Measurements from ENCODE around the gene DRC7. TPM values are rescaled to one million over a fixed set of nuclear protein-coding genes. Genes with fewer than 3 reads are reported as not detected.

DRC7 gene
- total and polyA plus RNA-seq, 10 donors = 0.03 to 2.1 (median 0.15) TPM; not detected in 4

DNA sequence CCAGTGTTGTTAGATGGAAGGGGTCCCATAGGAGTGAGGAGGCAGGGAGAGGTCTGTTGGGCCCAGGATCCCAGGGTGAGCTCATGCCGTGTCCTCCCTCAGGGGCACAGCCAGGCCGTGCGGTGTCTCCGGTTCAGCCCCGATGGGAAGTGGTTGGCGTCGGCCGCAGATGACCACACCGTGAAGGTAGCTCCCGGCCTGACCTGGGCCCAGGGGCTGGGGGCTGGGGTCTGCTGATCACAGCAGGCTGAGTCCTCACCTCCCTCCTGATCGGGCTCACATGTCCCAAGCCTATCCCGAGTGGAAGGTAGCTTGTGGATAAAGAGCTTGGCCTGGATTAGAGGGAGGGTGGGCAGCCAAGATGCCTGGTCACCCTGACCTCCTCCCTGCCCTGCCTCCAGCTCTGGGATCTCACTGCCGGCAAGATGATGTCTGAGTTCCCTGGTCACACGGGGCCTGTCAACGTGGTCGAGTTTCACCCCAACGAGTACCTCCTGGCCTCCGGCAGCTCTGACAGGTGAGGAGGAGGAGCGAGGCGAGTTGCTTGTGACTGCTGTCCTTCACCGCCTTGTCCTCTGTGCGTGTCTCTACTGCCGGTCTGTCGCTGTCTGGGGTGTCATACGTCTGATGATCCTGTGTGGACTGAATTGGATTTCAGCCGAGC, 57.1 kb downstream of the DRC7 start:
- peaks cover 0 to under 1% (median 0%) of the 10 kb centered on the region in 6 donors for H3K4me1 ChIP-seq
- 90 to 95% (median 93%) methylated on average over 9 to 26 of the region's 26 CpGs for WGBS, 5 donors

DNA sequence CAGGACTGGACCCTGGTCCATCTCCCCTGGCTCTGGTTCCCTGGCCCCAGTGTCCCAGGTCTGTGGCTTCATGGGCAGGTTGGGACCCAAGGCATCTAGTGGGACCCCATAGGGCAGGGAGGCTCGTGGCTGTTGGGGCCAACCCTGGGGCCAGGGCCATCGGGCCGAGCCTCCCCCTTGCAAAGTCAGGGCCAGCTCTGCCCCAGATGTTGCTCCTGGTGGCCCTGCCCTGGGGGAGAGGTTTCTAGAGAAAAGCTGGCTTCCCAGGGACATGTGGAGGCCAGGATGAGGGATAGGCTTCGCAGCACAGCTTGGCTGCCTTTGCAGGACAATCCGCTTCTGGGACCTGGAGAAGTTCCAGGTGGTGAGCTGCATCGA, 57.6 kb downstream of the DRC7 start:
- Histone ChIP-seq H3K9me3 (no peaks in the 10 kb centered on the region), H3K27me3 (replicated peaks in 1 of 7) (no peaks in the 10 kb centered on the region), H3K4me3 (no peak overlapping the region), H3K36me3 (peaks cover 0 to 90% (median 34%) of the 10 kb centered on the region in 6 donors), H3K27ac (no peak overlapping the region), H3K4me1 (peaks cover 0 to 6% (median 3%) of the 10 kb centered on the region in 6 donors)
- WGBS, 5 donors = 81 to 100% (median 92%) methylated on average over 1 to 6 of the region's 6 CpGs
- no peak for DNase-seq
- TF ChIP-seq POLR2AphosphoS5 (IDR thresholded peaks at IDR 0.05) (no peak), POLR2A (IDR thresholded peaks at IDR 0.05) (no peak)
- TF ChIP-seq, protein P1, sequence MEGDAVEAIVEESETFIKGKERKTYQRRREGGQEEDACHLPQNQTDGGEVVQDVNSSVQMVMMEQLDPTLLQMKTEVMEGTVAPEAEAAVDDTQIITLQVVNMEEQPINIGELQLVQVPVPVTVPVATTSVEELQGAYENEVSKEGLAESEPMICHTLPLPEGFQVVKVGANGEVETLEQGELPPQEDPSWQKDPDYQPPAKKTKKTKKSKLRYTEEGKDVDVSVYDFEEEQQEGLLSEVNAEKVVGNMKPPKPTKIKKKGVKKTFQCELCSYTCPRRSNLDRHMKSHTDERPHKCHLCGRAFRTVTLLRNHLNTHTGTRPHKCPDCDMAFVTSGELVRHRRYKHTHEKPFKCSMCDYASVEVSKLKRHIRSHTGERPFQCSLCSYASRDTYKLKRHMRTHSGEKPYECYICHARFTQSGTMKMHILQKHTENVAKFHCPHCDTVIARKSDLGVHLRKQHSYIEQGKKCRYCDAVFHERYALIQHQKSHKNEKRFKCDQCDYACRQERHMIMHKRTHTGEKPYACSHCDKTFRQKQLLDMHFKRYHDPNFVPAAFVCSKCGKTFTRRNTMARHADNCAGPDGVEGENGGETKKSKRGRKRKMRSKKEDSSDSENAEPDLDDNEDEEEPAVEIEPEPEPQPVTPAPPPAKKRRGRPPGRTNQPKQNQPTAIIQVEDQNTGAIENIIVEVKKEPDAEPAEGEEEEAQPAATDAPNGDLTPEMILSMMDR (IDR thresholded peaks at IDR 0.05 in 8 of 11, conservative IDR thresholded peaks at IDR 0.05 in 3 of 11) = no peak
- intact Hi-C loops (cut with DNase I; ENCODE audit: low total_unique reads) = loop anchor here (10.0 kb wide), 2 partner anchors 113 to 253 kb away; partner anchors contain the start of genes USB1 and ZNF319

More for the DNA sequence above, 57.1 kb downstream of the DRC7 start:
- TF ChIP-seq POLR2A (IDR thresholded peaks at IDR 0.05) = no peak
- no peak for TF ChIP-seq POLR2AphosphoS5 (IDR thresholded peaks at IDR 0.05)
- TF ChIP-seq, protein P1 (IDR thresholded peaks at IDR 0.05 in 8 of 11, conservative IDR thresholded peaks at IDR 0.05 in 3 of 11) = no peak
- H3K9me3 ChIP-seq = no peaks in the 10 kb centered on the region
- peaks cover 0 to 92% (median 33%) of the 10 kb centered on the region in 6 donors for H3K36me3 ChIP-seq
- H3K27me3 ChIP-seq (replicated peaks in 1 of 7) = no peaks in the 10 kb centered on the region
- no peak for DNase-seq
- intact Hi-C loops (cut with DNase I; ENCODE audit: low total_unique reads) = loop anchor here (10.0 kb wide), 2 partner anchors 113 to 253 kb away; partner anchors contain the start of genes USB1 and ZNF319
- no peak overlapping the region for H3K27ac ChIP-seq
- H3K4me3 ChIP-seq = no peak overlapping the region

DNA sequence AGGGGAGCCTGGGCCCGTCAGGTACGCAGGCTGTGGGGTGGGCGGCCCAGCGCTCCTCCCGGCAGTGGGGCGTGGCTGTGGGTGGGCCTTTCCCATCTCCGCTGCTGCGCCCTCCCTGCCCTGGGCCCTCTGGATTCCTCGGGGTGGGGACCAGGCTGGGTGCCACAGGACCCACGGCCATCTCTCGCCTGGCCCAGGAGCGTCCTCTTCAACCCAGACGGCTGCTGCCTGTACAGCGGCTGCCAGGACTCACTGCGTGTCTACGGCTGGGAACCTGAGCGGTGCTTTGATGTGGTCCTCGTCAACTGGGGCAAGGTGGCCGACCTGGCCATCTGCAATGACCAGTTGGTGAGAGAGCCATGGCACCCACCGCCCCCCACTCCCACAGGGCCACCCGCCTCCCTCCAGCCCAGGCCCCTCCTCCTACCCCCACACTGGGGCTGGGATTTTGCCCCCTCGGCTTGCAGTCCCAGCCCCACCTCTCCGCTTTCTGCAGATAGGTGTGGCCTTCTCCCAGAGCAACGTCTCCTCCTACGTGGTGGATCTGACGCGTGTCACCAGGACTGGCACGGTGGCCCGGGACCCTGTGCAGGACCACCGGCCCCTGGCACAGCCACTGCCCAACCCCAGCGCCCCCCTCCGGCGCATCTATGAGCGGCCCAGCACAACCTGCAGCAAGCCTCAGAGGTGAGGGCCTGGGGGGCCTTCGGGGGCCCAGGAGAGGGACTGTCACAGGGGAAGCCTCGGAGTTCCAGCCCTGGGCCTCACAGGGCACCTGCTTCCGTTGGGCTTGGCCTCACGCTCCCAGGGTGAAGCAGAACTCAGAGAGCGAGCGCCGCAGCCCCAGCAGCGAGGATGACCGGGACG, 58.2 kb downstream of the DRC7 start:
- TF ChIP-seq POLR2A (IDR thresholded peaks at IDR 0.05) = no peak
- no peak for TF ChIP-seq POLR2AphosphoS5 (IDR thresholded peaks at IDR 0.05)
- TF ChIP-seq, protein P1 (IDR thresholded peaks at IDR 0.05 in 8 of 11, conservative IDR thresholded peaks at IDR 0.05 in 3 of 11) = no peak
- 88 to 94% (median 93%) methylated on average over 25 to 44 of the region's 44 CpGs for WGBS, 5 donors
- intact Hi-C loops (cut with DNase I; ENCODE audit: low total_unique reads) = loop anchor here (10.0 kb wide), 2 partner anchors 112 to 252 kb away; partner anchors contain the start of genes USB1 and ZNF319
- no peak for DNase-seq
- Histone ChIP-seq H3K4me3 (no peak overlapping the region), H3K36me3 (peaks cover 0 to 90% (median 34%) of the 10 kb centered on the region in 6 donors), H3K27me3 (replicated peaks in 1 of 7) (no peaks in the 10 kb centered on the region), H3K4me1 (peaks cover 0 to 12% (median 7%) of the 10 kb centered on the region in 6 donors), H3K9me3 (no peaks in the 10 kb centered on the region), H3K27ac (no peak overlapping the region)

All from spleen (tissue), 11 donors.